Left cardiac atrium (tissue), 4 donors: Measurements from ENCODE around the gene S100A7A. TPM values are rescaled to one million over a fixed set of nuclear protein-coding genes. Genes with fewer than 3 reads are reported as not detected.
A peak's percentile ranks its signal among the peaks of the same experiment; 100 is the strongest.

Source experiments
- ATAC-seq, 2 donors: fragments of 200-7000 bp; cut with Tn5 transposase; one replicate each; pipeline ENCODE4 v1.9.1; 2020; ENCODE audit warnings: mild to moderate bottlenecking in 2 of 2, moderate library complexity in 2 of 2
- DNase-seq: peaks from one replicate; pipeline ENCODE4 v3.0.0-alpha.2; 2020
- intact Hi-C, 2 donors: fragments of 100-400 bp; cut with DNase I; formaldehyde crosslinking; loops; one replicate each; pipeline versions ENCODE4 v1.14.1 to v1.15.1; 2022 to 2023
- long read RNA-seq: library from polyadenylated mRNA; unstranded; transcript quantifications from one replicate; pipeline ENCODE4 v2.0.0, GENCODE V29; 2021
- total RNA-seq, 2 donors: library from RNA; stranded (reverse); fragmentation: NEBNext Ultra II Directional; extraction: Animal tissue kit (Norgen Biotek cat#: 25700); gene quantifications; one replicate each; pipeline ENCODE4 v1.2.1, GENCODE V29; 2021
- donor health status: DM: no; HTN: yes; CAD: no.
- donor health status: DM: no; HTN: yes; CAD: no; lungs with severe emphysema.
- donor health status: DM: yes; HTN: yes; CAD: no.
- donor health status: Dilated cardiomyopathy.

The S100A7A gene
- total RNA-seq, result not detected
- long read RNA-seq, result 0 reads

DNA sequence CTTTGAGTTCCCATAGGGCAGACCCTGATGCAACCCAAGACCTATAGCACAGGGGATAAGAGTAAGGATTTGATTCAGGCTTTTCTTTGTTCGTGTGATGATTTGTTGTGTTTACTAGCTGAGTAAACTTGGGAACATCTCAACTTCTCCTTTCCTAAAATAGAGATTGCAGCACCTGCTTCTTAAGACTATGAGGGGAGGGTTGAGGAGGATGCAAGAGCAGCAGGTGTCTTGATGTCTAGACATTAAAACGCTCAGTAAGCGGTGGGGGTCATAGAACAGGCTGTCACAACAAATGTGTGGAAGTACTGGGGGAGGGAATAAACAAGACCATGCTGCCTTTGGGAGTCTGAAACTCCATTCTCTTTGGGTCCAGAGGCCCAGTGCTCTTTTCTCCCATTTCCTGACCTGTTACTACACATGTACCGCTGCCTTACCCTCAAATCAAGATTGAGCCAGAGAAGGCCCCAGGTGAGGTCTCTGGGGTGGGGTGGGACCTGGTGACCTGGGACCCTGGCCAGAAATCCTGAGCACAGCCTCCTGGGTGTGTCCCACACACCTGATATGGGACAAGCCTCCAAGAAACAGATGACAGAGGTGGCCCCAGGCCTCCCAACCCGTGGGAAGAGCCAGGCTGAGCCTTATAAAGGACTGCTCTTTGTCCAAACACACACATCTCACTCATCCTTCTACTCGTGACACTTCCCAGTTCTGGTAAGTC, at the start of gene S100A7A:
TSS of gene S100A7A (plus strand) at position 671 of the 721 bp plus-strand sequence. CDS start 1,563 bp downstream, outside the sequence.
- no peak for DNase-seq
- ATAC-seq, result no peak
- intact Hi-C loops, result no loop called here

DNA sequence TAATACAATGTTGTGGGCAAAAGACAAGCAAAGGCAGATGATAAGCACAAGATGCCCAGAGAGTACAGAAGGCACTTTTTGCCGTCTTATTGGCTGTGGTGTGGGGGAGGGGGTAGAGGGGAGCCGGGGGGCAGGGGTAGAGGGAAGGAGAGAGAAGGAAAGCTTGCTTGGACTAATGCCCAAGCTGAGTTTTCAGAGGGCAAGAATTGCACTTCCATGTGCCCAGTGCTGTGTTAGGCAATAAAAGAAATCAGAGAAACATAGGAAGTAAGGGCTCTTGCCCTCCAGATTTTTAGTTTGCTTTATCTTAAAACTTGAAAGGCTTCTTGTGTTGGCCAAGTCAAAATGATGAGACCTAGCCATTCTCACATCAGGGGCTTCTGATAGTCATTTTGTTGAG, 49.2 kb upstream of the S100A7A start:
- DNase-seq (no peak), ATAC-seq (no peak)
- intact Hi-C loops, result no loop called here

GRCh38 chr1:153368495-153368894, 47.8 kb upstream of the S100A7A start:
- DNase-seq (no peak), ATAC-seq (no peak)
- intact Hi-C loops, result no loop called here

- intact Hi-C loops, result no loop called here
- DNase-seq (no peak), ATAC-seq (no peak)
Measured at GRCh38 chr1:153370146-153370545, 46.2 kb upstream of the S100A7A start.

- ATAC-seq, result no peak
Measured at GRCh38 chr1:153371231-153371630, 45.1 kb upstream of the S100A7A start.

DNA sequence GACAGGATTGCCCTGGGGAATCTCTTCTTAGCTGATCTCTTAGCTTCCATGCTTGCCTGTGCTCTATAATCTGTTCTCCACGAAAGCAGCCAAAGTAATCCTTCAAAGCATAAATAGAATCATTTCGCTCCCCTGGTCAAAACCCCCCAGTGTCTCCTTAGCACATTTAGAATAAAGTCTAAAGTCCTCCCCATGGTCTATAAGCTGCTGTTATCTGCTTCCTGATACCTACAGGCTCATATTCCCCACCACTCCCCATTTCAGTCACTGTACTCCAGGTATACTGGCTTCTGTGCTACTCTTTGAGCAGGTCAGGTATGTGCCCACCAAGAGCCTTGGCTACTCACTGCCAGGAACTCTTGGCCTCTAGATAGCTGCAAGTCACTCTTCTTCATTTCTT, 43.7 kb upstream of the S100A7A start:
- ATAC-seq, result no peak
- intact Hi-C loops, result no loop called here
- DNase-seq, result no peak

More at GRCh38 chr1:153371231-153371630, 45.1 kb upstream of the S100A7A start:
- no peak for DNase-seq
- intact Hi-C loops, result no loop called here

GRCh38 chr1:153374071-153374470, 42.2 kb upstream of the S100A7A start:
- no peak for DNase-seq
- intact Hi-C loops, result no loop called here
- ATAC-seq, result no peak

DNA sequence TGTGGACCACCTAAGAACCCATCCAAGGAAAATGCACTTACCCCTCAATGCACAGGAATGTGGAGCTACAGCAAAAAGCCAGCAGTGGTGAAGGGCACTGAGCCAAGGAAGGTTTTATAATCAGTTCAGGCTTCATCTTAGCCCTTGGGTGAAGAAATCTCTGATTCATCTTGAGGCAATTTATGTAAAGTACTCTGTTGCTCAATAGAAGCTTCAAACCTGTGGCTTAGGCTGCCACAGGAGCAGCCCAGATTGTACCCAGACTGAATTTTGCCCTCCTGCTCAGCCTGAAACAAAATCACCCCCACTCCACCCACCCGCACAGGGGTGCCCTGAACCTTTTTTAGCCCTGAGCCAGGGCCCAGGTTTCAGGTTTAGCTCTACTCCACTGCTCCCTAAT, 40.8 kb upstream of the S100A7A start, which contains the start of gene S100A12:
TSS of gene S100A12 (minus strand) at position 111 of the 400 bp plus-strand sequence. CDS start 1,029 bp downstream, outside the sequence.
- intact Hi-C loops, result no loop called here
- ATAC-seq (peak in 1 of 2 donors; percentile 93), DNase-seq (no peak)

- ATAC-seq (no peak), DNase-seq (no peak)
- intact Hi-C loops, result no loop called here
Measured at GRCh38 chr1:153379591-153379990, 36.7 kb upstream of the S100A7A start.

- ATAC-seq (no peak), DNase-seq (no peak)
- intact Hi-C loops, result no loop called here
Measured at GRCh38 chr1:153380711-153381110, 35.6 kb upstream of the S100A7A start.

DNA sequence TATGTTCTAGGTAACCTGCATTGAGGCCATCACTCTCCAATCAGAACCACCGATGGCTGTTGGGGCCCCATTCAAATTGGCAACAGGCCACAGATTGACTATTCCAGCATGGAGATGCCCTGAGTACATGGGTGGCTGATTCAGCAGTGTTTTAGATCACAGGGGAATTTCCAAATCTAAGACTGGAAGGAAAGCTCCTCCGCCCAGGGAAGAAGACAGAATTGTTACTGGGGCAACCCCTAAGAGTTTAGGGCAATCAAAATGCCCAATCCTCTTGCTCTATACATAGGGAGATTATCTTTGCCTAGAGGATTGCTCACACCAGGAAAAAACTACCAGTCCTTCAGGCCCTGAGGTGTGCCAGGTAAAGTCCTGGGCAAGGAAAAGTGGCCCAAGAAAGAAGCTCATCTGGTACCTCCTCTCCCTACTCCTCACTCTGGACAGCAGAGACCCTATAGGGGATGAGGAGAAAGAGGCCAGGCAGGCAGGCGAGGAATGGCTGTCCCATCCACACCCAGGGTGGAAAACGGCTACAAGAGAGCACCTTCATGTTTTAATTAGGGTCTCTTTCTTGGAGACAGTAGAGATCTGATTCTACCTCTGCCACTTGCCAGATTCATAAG, 31.3 kb upstream of the S100A7A start:
- ATAC-seq (no peak), DNase-seq (no peak)
- intact Hi-C loops, result no loop called here

- DNase-seq (peak; percentile 43), ATAC-seq (peak in 1 of 2 donors; percentile 76)
- intact Hi-C loops, result no loop called here
Measured at GRCh38 chr1:153386500-153386901, 29.8 kb upstream of the S100A7A start.

DNA sequence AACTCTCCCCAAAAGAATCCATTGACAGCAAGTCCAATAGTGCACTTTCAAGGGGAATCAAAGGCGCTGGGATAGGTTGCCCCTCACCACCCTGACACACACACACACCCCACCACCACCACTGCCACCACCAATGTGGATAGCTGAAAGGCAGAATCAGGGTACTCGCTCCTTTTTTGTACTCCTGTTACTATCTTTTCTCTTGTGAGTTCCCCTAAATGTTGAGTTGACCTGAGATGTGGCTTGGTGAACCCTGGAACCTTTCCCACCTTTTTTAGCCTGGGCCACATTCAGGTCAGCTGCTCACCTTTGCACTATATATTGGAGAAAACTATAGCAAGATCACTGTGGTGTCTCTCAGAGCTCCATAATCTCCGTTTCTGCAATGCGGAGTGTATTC, 29.3 kb upstream of the S100A7A start:
- ATAC-seq, result no peak
- DNase-seq, result no peak
- intact Hi-C loops, result no loop called here

DNA sequence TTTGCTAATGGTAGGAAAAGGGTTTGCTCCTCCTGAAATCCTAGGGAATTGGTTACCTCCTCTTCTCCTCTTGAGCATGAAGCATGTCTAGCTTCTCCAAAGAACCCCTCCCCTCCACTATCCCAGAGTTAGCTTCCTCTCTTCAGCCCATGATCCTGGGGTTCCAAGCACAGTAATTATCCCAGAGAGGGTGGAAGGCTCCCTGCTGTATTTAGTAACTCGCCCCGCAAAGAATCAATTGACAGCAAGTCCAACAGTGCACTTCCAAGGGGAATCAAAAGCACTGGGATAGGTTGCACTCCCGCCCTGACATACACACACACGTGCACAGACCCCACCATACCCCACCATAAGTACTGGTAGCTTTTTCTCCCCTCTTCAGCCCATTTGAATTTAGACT, 28.5 kb upstream of the S100A7A start:
- DNase-seq, result no peak
- intact Hi-C loops, result no loop called here
- no peak for ATAC-seq

DNA sequence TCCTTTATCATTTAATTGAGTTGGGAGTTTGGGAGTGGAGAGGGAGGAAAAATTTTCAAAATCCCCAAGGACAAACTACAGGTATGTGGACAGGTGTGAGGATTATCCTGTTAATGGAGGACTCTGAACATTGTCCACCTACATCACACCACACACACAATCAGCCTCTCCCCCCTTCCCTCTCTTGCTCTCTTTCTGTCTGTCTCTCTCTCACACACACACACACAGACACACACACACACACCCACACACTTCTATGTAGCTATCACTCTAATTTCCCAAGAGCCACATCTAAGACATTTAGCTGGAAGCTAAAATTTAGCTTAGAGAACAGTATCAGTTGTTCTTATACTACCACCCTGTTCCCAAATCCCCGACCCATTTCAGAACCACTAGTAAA, 26.9 kb upstream of the S100A7A start:
- DNase-seq (no peak), ATAC-seq (no peak)
- intact Hi-C loops, result no loop called here

DNA sequence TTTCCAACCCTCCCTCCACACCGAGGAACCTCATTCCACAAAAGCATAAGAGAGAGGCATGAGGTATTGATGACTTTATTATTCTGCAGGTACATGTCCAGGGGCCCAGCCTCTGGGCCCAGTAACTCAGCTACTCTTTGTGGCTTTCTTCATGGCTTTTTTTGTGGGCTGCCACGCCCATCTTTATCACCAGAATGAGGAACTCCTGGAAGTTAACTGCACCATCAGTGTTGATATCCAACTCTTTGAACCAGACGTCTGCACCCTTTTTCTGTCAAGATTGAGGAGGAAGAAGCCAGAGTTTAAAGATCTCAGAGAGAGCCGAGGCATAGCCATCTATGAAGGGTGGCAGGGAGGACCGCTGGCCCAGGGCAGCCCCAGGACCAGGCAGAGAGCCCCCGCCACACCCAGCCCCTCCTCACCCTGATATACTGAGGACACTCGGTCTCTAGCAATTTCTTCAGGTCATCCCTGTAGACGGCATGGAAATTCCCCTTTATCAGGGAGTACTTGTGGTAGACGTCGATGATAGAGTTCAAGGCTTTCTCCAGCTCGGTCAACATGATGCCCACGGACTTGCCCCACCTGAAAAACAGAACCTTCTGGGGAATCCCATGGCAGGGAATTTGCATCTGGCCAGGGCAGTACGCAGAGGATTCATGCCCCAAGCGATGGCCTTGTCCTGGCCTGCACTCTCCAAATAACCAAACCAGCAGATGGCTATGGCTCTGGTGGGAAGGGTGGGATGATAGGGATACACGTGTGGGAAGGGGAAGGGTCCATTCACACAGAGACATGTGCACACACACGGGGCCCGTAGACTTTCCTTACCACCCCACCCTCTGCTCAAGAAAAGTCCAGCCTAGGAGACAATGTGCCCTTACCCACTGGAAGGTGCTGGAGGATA, 26.1 kb upstream of the S100A7A start:
- DNase-seq, result no peak
- ATAC-seq, result no peak
- intact Hi-C loops, result no loop called here

GRCh38 chr1:153390938-153391710, 25.2 kb upstream of the S100A7A start, which contains the start of gene S100A8:
Gene S100A8 (minus strand): TSS chr1:153391073. CDS start chr1:153390535, 538 bp downstream.
- ATAC-seq (peak; percentile 78 to 84), DNase-seq (peak; percentile 73)
- intact Hi-C loops, result no loop called here

GRCh38 chr1:153392258-153392657, 24.1 kb upstream of the S100A7A start:
- no peak for ATAC-seq
- intact Hi-C loops, result no loop called here
- no peak for DNase-seq

- intact Hi-C loops, result no loop called here
- DNase-seq (no peak), ATAC-seq (no peak)
Measured at GRCh38 chr1:153392822-153393221, 23.5 kb upstream of the S100A7A start.
